ENCODE measurements around the gene NR1H3.

DNA sequence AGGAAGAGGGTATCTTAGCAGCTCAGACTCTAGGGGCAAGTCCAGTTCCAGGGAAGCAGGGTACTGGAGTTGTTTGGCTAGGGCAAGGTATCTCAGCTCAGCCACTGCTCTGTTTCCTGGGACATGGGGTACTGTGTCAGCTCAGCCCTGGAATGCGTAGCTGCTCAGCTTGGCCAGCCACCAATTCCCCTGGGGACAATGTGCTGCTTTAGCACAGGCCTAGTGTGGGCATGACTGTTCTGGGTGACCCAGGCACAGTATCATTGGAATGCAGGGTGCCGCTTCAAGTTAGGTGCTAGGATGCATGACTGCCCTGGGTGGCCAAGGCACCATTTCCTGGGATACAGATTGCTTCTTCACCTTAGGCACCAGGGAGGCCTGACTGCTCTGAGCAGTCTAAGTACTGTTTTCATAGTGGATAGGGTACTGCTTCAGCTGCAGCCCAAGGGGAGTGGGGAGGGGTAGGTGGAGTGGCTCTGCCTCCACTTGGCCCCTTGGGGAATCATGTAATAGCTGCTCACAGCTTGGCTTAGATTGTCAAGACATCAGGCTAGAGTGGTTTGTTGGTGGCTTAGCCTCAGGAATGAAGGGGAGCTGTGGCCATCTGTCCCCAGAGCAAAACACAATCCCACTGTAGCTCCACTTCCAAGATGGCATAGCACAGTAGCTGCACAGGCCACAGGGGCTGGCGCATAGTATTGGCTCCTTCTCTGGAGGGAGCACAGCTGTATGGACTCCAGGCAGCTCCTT lies 48.1 kb downstream of the NR1H3 start:
- TF ChIP-seq CHD1 (IDR thresholded peaks at IDR 0.05; ENCODE audit: low read depth, low read length): no peak
- TF ChIP-seq CEBPB (IDR thresholded peaks at IDR 0.05; ENCODE audit: low read depth, low read length): no peak
- TF ChIP-seq POLR2A (IDR thresholded peaks at IDR 0.05; ENCODE audit: low read depth, low read length): no peak
- TF ChIP-seq, protein P1, sequence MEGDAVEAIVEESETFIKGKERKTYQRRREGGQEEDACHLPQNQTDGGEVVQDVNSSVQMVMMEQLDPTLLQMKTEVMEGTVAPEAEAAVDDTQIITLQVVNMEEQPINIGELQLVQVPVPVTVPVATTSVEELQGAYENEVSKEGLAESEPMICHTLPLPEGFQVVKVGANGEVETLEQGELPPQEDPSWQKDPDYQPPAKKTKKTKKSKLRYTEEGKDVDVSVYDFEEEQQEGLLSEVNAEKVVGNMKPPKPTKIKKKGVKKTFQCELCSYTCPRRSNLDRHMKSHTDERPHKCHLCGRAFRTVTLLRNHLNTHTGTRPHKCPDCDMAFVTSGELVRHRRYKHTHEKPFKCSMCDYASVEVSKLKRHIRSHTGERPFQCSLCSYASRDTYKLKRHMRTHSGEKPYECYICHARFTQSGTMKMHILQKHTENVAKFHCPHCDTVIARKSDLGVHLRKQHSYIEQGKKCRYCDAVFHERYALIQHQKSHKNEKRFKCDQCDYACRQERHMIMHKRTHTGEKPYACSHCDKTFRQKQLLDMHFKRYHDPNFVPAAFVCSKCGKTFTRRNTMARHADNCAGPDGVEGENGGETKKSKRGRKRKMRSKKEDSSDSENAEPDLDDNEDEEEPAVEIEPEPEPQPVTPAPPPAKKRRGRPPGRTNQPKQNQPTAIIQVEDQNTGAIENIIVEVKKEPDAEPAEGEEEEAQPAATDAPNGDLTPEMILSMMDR (conservative IDR thresholded peaks at IDR 0.05; ENCODE audit: low read depth, low read length): no peak
- TF ChIP-seq BHLHE40 (IDR thresholded peaks at IDR 0.05; ENCODE audit: low read depth, low read length): no peak
- no peak for TF ChIP-seq RCOR1 (IDR thresholded peaks at IDR 0.05; ENCODE audit: insufficient replicate concordance, low read length)
- TF ChIP-seq, protein P2, sequence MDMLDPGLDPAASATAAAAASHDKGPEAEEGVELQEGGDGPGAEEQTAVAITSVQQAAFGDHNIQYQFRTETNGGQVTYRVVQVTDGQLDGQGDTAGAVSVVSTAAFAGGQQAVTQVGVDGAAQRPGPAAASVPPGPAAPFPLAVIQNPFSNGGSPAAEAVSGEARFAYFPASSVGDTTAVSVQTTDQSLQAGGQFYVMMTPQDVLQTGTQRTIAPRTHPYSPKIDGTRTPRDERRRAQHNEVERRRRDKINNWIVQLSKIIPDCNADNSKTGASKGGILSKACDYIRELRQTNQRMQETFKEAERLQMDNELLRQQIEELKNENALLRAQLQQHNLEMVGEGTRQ (IDR thresholded peaks at IDR 0.05; ENCODE audit: low read depth, low read length): no peak
- TF ChIP-seq RFX5 (IDR thresholded peaks at IDR 0.05; ENCODE audit: low read depth, low read length): no peak
- TF ChIP-seq SMC3 (IDR thresholded peaks at IDR 0.05; ENCODE audit: low read depth, low read length): no peak
- no peak for TF ChIP-seq MAZ (IDR thresholded peaks at IDR 0.05; ENCODE audit: borderline replicate concordance, low read depth, low read length)
